BLaER1 (cell line): ENCODE data around the gene DNASE1L2.
A peak's percentile ranks its signal among the peaks of the same experiment; 100 is the strongest.

Experiments used
- H3K27ac ChIP-seq: shearing (Covaris generic); formaldehyde crosslinking; 2 replicates; pipeline ENCODE4 v1.8.1; 2022
- H3K27me3 ChIP-seq: shearing (Covaris generic); formaldehyde crosslinking; 2 replicates; pipeline ENCODE4 v1.8.1; 2022
- H3K36me3 ChIP-seq: shearing (Covaris generic); formaldehyde crosslinking; 2 replicates; pipeline ENCODE4 v1.8.1; 2022
- H3K4me1 ChIP-seq: shearing (Covaris generic); formaldehyde crosslinking; 2 replicates; pipeline ENCODE4 v1.8.1; 2022
- H3K4me2 ChIP-seq: shearing (Covaris generic); formaldehyde crosslinking; 2 replicates; pipeline ENCODE4 v1.8.1; 2022
- H3K4me3 ChIP-seq: shearing (Covaris generic); formaldehyde crosslinking; 2 replicates; pipeline ENCODE4 v1.8.1; 2022
- H3K9ac ChIP-seq: shearing (Covaris generic); formaldehyde crosslinking; 2 replicates; pipeline ENCODE4 v1.8.1; 2022
- H3K9me3 ChIP-seq: shearing (Covaris generic); formaldehyde crosslinking; 2 replicates; pipeline ENCODE4 v1.8.1; 2022
- H4K20me1 ChIP-seq: shearing (Covaris generic); formaldehyde crosslinking; 2 replicates; pipeline ENCODE4 v1.8.1; 2022
- Cebpa-rat ChIP-seq: shearing (Covaris generic); IDR thresholded peaks from 2 replicates; pipeline ENCODE4 v1.8.1; 2022

The DNASE1L2 gene

GRCh38 chr16:2204416-2205103 is 31.7 kb upstream of the DNASE1L2 start:
- H3K9ac ChIP-seq = peak overlapping the region; percentile 97
- peaks cover 30% of the 10 kb centered on the region for H3K36me3 ChIP-seq
- no peak for TF ChIP-seq Cebpa-rat
- peak overlapping the region; percentile 83 for H3K4me3 ChIP-seq
- H3K4me1 ChIP-seq = peaks cover 24% of the 10 kb centered on the region
- peaks cover 26% of the 10 kb centered on the region for H3K27me3 ChIP-seq
- H4K20me1 ChIP-seq = peaks cover 7% of the 10 kb centered on the region; the same call in 1 of the 2 replicates
- H3K27ac ChIP-seq = peak overlapping the region; percentile 99
- H3K4me2 ChIP-seq = peak overlapping the region; percentile 100
- H3K9me3 ChIP-seq = no peaks in the 10 kb centered on the region

GRCh38 chr16:2205104-2205966 is 30.9 kb upstream of the DNASE1L2 start, which contains the start of gene MLST8:
Gene MLST8, plus strand, starts transcription at chr16:2205454. Its CDS starts 632 bp downstream, at chr16:2206086.
- Histone ChIP-seq H3K27me3 (peaks cover 18% of the 10 kb centered on the region; the same call in 1 of the 2 replicates), H3K4me3 (peak within 1 kb of the TSS; percentile 83), H3K27ac (peak within 1 kb of the TSS; percentile 99), H3K9me3 (no peaks in the 10 kb centered on the region), H4K20me1 (peaks cover 15% of the 10 kb centered on the region; the same call in 1 of the 2 replicates), H3K4me2 (peak within 1 kb of the TSS; percentile 100), H3K4me1 (peaks cover 24% of the 10 kb centered on the region), H3K9ac (peak within 1 kb of the TSS; percentile 97), H3K36me3 (peaks cover 37% of the 10 kb centered on the region)
- TF ChIP-seq Cebpa-rat = no peak

GRCh38 chr16:2205967-2206313 is 30.3 kb upstream of the DNASE1L2 start:
- Histone ChIP-seq H3K27ac (peak overlapping the region; percentile 99), H3K36me3 (peaks cover 44% of the 10 kb centered on the region), H3K9me3 (no peaks in the 10 kb centered on the region), H3K9ac (peak overlapping the region; percentile 97), H3K4me2 (peak overlapping the region; percentile 100), H3K27me3 (peaks cover 12% of the 10 kb centered on the region; the same call in 1 of the 2 replicates), H3K4me1 (peaks cover 24% of the 10 kb centered on the region), H3K4me3 (peak overlapping the region; percentile 83), H4K20me1 (peaks cover 21% of the 10 kb centered on the region)
- no peak for TF ChIP-seq Cebpa-rat

GRCh38 chr16:2206420-2206779 is 29.8 kb upstream of the DNASE1L2 start:
- Histone ChIP-seq H3K36me3 (peaks cover 46% of the 10 kb centered on the region), H3K4me2 (peak overlapping the region; percentile 100), H3K9me3 (no peaks in the 10 kb centered on the region), H3K27ac (peak overlapping the region; percentile 99), H4K20me1 (peaks cover 25% of the 10 kb centered on the region), H3K4me1 (peaks cover 24% of the 10 kb centered on the region), H3K9ac (peak overlapping the region; percentile 97), H3K27me3 (0 out of 2 replicates have a peak, but pooled peaks cover 10% of the 10 kb centered on the region), H3K4me3 (peak overlapping the region; percentile 83)
- no peak for TF ChIP-seq Cebpa-rat

GRCh38 chr16:2206780-2207433 is 29.3 kb upstream of the DNASE1L2 start:
- Histone ChIP-seq H3K9ac (peak overlapping the region; percentile 97), H4K20me1 (peaks cover 28% of the 10 kb centered on the region), H3K36me3 (peaks cover 51% of the 10 kb centered on the region), H3K4me3 (no peak overlapping the region), H3K4me1 (peaks cover 25% of the 10 kb centered on the region), H3K27ac (no peak overlapping the region; the same call in 1 of the 2 replicates), H3K27me3 (0 out of 2 replicates have a peak, but pooled peaks cover 5% of the 10 kb centered on the region), H3K4me2 (peak overlapping the region; percentile 100), H3K9me3 (no peaks in the 10 kb centered on the region)
- no peak for TF ChIP-seq Cebpa-rat

- H4K20me1 ChIP-seq = peaks cover 38% of the 10 kb centered on the region
- H3K4me3 ChIP-seq = no peak overlapping the region
- 0 out of 2 replicates have a peak overlapping the region, but pooled peaks have one; percentile 10 for H3K9ac ChIP-seq
- TF ChIP-seq Cebpa-rat = no peak
- no peak overlapping the region for H3K27ac ChIP-seq
- H3K27me3 ChIP-seq = no peaks in the 10 kb centered on the region
- H3K4me2 ChIP-seq = no peak overlapping the region
- H3K36me3 ChIP-seq = peaks cover 60% of the 10 kb centered on the region
- H3K9me3 ChIP-seq = no peaks in the 10 kb centered on the region
- peaks cover 35% of the 10 kb centered on the region for H3K4me1 ChIP-seq
Measured at GRCh38 chr16:2207872-2208271, 28.4 kb upstream of the DNASE1L2 start.

- Histone ChIP-seq H3K4me2 (no peak overlapping the region), H3K9me3 (no peaks in the 10 kb centered on the region), H3K27me3 (no peaks in the 10 kb centered on the region), H3K4me1 (peaks cover 39% of the 10 kb centered on the region), H3K9ac (no peak overlapping the region), H3K4me3 (no peak overlapping the region), H4K20me1 (peaks cover 42% of the 10 kb centered on the region), H3K27ac (no peak overlapping the region), H3K36me3 (peaks cover 63% of the 10 kb centered on the region)
- no peak for TF ChIP-seq Cebpa-rat
Measured at GRCh38 chr16:2208308-2208707, 27.9 kb upstream of the DNASE1L2 start.

GRCh38 chr16:2208772-2209171 is 27.5 kb upstream of the DNASE1L2 start:
- Histone ChIP-seq H4K20me1 (peaks cover 47% of the 10 kb centered on the region), H3K4me2 (no peak overlapping the region), H3K27me3 (no peaks in the 10 kb centered on the region), H3K4me3 (no peak overlapping the region), H3K4me1 (peaks cover 44% of the 10 kb centered on the region), H3K27ac (no peak overlapping the region), H3K36me3 (peaks cover 63% of the 10 kb centered on the region), H3K9ac (no peak overlapping the region; the same call in 1 of the 2 replicates), H3K9me3 (no peaks in the 10 kb centered on the region)
- TF ChIP-seq Cebpa-rat = no peak

- no peaks in the 10 kb centered on the region for H3K27me3 ChIP-seq
- H3K9me3 ChIP-seq = no peaks in the 10 kb centered on the region
- peaks cover 41% of the 10 kb centered on the region for H3K4me1 ChIP-seq
- no peak overlapping the region; the same call in 1 of the 2 replicates for H3K9ac ChIP-seq
- no peak for TF ChIP-seq Cebpa-rat
- H3K27ac ChIP-seq = no peak overlapping the region
- no peak overlapping the region for H3K4me2 ChIP-seq
- H3K4me3 ChIP-seq = no peak overlapping the region
- peaks cover 63% of the 10 kb centered on the region for H3K36me3 ChIP-seq
- H4K20me1 ChIP-seq = peaks cover 47% of the 10 kb centered on the region
Measured at GRCh38 chr16:2209258-2210008, 26.8 kb upstream of the DNASE1L2 start.
